Erythroblast (primary cell): ENCODE data around the gene PSMB10.

Source experiments
- DNase-seq, 2 experiments: peaks; one replicate each; lab custom pipeline; 2025; lab: John Stamatoyannopoulos, UW
- GATA1 ChIP-seq: IDR thresholded peaks from 2 replicates; pipeline ENCODE4 v1.6.1; 2011; ENCODE audit warnings: low read depth, mild to moderate bottlenecking, control low read depth, low read length, moderate library complexity
- POLR2A ChIP-seq: IDR thresholded peaks from 2 replicates; pipeline ENCODE4 v1.6.1; 2011; ENCODE audit warnings: mild to moderate bottlenecking, low read length

The PSMB10 gene

DNA sequence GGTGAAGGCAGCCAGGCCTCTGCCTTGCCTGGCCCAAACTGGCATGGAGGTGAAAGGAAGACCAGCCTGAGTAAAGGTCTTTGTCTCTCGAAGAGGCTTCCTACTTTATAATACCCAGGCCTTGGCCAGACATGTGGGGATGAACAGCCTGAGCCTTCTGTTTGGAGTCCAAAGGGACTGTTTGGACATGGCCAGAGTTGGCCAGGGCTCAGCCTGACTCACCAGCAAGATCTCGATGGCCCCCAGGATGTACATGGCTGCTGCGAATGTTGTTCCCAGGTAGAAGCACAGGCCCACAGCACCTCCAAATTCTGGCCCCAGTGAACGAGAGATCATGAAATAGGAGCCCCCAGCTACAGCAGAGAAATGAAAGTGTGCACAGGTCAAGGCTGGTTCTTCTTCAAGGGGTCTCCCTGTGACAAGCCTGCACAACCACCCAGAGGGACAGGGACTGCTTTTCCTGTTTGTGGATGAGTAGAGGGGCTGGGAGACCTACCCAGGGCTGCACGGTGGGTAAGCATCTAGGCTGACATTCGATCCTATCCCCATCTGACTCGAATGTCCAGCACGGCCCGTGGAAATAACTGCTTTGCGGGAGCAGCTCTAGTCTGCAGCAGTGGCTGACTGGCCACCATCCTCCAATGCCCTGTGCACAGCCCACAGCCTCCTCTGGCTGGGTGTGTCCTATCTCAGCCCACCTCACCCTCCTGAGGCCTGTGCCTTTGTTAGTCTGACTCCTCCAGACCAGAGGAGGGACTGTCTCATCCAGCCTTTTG, 18.0 kb upstream of the PSMB10 start:
- no peak for DNase-seq
- no peak for TF ChIP-seq POLR2A
- TF ChIP-seq GATA1, result no peak

DNA sequence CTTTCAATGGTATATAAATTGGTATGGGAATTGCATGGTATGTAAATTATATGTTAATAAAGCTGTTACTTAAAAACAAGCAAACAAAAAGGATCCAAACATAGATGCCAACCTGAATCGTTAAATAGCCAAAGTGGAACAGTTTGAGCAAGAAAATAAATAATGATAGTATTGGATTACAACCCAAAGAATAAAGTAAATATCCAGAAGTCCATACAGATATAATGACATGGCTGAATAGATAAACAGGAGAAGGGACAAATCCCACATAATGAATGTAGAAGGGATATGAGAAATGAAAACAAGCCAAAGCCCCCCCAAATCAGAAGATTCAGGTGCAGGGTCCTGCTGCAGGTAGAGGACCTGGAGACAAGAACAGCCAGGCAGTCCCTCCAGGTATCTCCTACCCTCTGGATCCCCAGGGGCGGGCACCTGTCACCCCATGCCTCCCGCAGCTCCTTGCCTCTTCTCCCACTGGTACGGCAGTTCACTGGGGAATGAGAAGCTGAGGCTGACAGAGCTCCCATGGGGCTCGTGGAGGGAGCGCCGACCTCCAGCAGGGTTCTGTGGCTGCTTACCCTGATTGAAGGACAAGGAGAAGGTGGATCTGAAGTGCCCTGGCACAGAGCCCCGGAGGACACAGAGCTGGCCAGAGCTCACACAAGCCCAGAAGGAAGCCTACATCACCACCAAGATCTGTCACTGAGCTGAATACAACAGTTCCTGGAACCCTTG, 17.2 kb upstream of the PSMB10 start:
- TF ChIP-seq GATA1 (no peak), POLR2A (no peak)
- no peak for DNase-seq

DNA sequence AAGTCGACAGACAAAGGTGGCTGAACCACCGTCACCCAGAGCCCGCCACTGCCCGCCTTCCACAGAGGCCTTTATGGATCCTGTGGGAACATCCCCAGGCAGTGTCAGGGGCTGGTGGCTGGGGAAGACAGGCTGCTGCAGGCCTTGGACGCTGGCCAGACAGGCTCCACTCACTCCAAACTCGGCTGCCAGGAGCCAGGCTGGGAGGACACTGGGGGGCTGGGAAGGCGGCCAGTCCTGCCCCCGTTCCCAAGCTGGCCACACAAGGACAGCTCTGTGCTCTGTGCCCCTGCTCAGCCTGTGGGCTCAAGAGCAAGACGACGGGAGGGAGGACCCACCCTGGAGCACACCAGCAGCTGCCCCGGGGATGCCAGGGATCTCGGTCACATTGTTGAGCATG, 14.8 kb upstream of the PSMB10 start:
- DNase-seq, result no peak
- TF ChIP-seq GATA1, result no peak
- TF ChIP-seq POLR2A, result no peak

DNA sequence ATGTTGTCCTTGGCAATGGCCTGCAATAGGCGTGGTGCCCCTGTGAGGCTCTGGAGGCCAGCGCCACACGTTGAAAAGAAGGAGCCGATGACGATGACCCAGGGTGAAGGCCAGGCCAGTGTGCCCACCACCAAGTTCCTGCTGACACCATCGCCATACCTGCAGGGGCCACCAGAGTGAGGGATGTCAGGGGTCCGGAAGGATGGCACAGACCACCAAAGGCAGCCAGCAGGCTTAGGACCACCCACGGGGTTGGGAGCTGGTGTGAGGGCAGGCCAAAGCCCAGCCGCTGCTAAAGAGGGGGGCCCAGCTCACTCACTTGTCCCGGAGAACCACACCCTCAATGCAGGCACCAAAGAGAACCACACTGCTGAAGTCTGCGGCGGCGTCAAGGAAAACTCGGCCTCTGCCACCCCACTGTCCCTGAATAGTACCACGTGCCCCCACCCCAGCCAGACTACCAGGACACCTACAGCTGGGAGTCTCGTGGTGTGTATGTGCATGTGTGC, 13.7 kb upstream of the PSMB10 start:
- TF ChIP-seq GATA1 (no peak), POLR2A (peak; percentile 6)
- DNase-seq, result no peak

DNA sequence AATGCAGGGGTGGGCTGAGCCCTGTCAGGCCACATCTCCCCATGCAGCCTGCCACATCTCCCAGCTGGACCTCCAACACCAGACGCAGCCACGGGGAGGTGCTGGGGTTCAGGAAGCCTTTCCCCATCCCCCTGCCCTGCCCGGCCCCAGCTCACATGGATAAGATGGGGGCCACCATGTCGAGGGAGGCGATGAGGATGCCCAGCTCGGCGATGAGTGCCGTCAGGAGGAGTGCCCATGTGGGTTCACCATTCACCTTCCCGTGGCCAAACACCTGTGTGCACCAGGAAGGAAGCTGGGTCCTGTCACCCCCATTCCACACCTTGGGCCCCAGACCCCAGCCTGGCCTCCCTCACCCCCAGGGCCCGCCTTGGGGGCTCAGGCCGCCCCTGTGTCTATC, 13.0 kb upstream of the PSMB10 start:
- TF ChIP-seq GATA1 (no peak), POLR2A (no peak)
- DNase-seq, result no peak

DNA sequence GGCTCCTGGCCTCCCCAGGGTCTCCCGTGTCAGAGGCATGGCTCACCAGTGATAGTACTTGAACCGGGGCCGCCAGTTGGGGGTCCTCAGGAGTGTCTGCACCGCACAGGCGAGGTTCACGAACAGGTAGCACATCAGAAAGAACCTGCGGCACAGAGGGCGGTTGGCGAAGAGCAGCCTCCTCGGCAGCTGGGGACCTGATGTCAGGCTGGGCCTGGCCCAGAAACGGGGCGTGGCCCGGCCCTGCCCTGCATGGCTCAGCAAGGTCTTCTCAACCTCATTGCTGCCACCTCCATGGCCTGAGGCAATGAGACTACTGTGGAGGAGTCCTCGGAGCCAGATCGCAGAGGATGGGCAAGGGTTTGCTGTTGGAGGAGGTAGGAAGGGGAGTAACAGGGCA, 11.4 kb upstream of the PSMB10 start:
- no peak for TF ChIP-seq GATA1
- TF ChIP-seq POLR2A, result no peak
- DNase-seq, result peak in 1 of 2 experiments; percentile 38

DNA sequence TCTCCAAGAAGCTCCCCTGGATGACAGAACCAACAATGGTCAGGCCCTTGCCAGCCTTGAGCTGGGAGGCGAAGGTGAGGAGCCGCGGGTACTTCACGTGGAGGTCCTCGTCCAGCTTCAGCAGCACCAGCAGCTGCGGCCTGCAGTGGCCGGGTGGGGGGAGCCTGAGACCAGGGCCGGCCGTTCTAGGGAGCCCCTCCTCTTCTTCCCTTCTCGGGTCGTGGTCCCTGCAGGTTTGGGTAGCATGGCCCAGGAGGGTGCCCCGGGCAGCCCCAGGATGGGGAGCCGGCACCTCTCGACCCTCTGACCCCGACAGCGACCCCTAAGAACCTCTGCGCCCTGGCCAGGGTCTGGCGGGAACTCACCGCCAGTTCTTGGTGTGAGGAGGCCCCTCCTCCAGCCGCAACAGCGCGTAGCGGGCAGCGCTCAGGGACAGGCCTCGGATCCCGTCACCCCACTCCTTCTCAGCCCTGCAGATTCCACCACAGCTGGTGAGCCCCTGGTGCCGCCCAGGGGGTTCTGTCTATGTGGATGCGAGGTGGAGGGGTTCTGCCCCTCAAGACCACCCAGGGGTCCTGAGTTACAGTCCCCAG, 10.4 kb upstream of the PSMB10 start:
- DNase-seq, result no peak
- TF ChIP-seq POLR2A (no peak), GATA1 (no peak)

DNA sequence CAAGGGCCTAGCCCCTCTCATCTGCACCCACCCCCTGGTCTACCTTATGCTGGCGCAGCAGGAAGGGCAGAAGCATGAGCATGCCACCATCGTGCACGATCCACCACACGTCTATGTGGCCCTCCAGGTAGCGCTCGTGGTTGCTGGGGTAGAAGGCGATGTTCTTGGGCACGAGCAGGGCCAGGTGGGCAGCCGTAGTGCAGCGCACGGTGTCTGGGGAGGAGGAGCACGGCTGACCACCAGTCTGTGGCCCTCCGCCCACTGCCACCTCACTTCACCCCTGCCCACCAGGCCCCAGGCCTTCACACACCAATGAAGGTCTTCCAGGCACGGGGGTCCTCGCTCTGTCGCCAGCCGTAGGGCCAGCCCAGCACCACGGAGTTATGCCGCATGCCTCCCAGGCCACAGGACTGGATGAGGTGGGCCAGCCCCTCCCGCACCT, 9.5 kb upstream of the PSMB10 start:
- DNase-seq, result no peak
- TF ChIP-seq GATA1, result no peak
- TF ChIP-seq POLR2A, result no peak

DNA sequence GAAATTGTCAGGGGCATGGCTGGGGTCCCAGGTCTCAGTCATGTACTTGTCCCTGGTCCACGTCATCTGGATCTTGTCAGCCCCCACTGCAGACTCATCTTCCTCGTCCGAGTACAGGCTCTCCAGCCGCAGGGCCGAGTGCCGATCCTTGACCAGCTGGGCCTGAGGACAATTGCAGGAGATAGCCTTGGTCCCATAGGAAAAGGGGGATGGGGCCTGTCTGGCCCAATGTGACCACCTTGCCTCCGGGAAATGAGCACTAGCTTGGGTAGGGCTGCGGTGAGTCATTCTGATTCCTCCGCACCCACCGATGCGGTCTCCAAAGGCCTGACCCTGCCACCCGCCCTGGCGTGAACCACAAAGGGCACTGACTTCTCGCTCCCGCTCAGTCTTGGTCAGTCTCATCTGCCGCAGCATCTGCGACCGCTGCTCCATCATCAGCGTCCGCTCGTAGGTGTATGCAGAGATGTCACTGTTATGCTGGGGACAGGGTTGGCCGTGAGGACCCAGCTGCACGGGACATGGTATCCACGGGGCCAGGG, 8.8 kb upstream of the PSMB10 start:
- TF ChIP-seq GATA1 (no peak), POLR2A (no peak)
- no peak for DNase-seq

DNA sequence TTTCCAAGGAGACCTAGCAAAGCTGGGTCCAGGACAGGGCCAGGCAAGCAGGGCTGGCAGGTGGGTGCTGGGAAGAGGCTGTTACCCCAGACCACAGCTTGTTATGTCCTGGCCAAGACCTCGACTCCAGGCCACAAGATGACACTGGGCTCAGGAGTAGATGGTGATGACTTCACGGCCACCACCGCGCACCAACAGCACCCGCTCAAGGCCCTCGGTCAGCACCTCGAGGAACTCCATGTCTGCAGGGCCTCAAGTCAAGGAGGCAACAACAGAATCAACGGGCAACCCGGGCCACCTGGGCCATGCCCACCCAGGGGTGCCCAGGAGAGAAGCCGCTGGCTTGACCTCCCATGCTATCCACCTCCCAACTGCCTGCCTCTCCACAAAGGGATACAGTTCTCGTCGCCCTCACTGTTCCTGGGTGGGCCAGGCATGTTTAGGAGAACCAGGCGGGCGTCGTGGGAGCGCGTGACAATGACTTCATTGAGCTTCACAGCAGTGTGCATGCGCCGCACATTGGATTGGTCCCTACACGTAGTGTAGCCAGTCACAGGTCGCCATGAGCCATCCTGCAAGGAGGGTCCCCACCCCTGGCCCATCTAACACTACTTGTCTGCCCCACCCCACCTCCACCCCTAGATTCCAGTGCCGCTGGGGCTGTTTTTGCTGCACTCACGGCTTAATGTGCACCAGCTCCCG, 8.2 kb upstream of the PSMB10 start:
- TF ChIP-seq GATA1 (no peak), POLR2A (no peak)
- DNase-seq, result no peak

DNA sequence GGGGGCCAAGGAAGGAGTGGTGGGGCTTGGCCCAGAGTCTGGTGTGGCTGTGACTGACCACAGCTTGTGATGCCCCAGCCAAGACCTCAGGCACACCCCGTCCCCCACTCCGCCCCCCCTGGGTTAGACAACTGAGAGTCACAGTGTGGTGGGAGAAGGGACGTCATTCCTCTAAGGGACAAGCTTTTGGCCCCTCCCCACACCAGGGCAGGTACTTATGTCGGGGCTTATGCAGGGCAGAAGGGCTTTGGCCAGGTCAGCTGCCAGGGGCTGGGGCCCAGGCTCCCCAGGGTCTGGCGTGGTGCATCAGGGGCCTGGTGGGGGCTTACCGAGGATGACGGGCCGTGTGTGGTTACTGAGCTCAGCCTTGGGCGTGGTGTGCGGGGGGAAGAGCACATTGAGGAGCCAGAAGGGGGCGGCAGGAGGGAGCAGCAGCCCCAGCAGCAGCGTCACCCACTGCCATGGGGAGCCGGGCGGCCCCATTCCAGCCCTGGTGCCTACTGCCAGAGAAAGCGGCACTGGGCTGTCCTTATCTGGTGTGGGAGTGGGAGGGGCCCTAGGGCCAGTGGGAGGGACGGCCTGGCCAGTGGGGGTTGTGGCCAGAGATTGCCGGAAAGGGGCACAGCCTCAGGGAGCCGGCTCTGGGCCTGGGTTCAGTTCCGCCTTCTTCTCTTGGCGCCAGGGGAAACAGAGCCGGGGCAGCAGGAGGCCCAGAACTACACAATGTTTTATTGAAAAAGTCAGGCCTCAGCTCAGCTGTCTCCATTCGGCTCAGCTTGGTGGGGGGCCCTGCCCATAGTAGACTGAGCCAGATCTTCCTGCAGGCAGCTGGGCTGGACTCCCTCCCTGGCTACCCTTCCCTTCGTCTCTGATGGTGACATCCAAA, 7.2 kb upstream of the PSMB10 start, which contains the start of gene LCAT:
Gene LCAT (minus strand): TSS at position 502 of the 886 bp plus-strand sequence. CDS start 19 bp downstream, at position 483.
- peak; percentile 23 to 30 for DNase-seq
- TF ChIP-seq POLR2A (no peak), GATA1 (no peak)

DNA sequence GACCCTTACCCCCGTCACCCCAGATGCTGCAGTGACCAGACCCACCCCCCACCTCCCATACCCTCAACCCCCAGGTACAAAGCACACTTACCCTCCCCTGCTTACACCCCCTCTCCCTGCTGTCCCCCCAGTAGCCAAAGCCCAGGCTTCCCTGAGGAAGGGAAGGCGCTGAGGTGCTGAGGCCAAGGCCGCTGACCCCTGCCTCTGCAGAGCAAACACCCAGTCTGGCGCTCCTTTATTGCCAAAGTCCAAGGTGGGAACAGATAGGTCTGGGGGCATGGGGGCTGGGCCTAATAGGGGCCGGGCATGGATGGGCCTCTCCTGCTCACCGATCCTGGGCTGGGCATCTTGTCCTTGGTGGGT, 6.6 kb upstream of the PSMB10 start:
- no peak for DNase-seq
- TF ChIP-seq GATA1 (no peak), POLR2A (no peak)
